Immature natural killer cell (primary cell): ENCODE data around the gene ACSBG1. TPM values are rescaled to one million over a fixed set of nuclear protein-coding genes. Genes with fewer than 3 reads are reported as not detected.

Source experiments
- DNase-seq, 3 donors: peaks; one replicate each; pipeline ENCODE4 v3.0.0; 2022; ENCODE audit warnings: mixed read lengths in 1 of 3
- H3K27ac Mint-ChIP-seq, 6 donors: one replicate each; pipeline ENCODE4 v1.8.0; 2020; ENCODE audit warnings: mixed read lengths in 6 of 6, mild to moderate bottlenecking in 5 of 6, inconsistent platforms in 4 of 6, moderate library complexity in 3 of 6
- H3K27me3 Mint-ChIP-seq, 3 donors: one replicate each; pipeline ENCODE4 v1.8.0; 2020 to 2021; ENCODE audit warnings: low read depth in 3 of 3, mild to moderate bottlenecking in 3 of 3, mixed read lengths in 3 of 3, moderate library complexity in 3 of 3, inconsistent platforms in 1 of 3
- H3K36me3 Mint-ChIP-seq, 3 donors: one replicate each; pipeline ENCODE4 v1.8.0; 2020; ENCODE audit warnings: mixed read lengths in 3 of 3, inconsistent platforms in 2 of 3, mild to moderate bottlenecking in 2 of 3
- H3K4me1 Mint-ChIP-seq, 2 donors: one replicate each; pipeline ENCODE4 v1.8.0; 2020; ENCODE audit warnings: inconsistent platforms in 2 of 2, mild to moderate bottlenecking in 2 of 2, mixed read lengths in 2 of 2, moderate library complexity in 1 of 2
- H3K4me3 Mint-ChIP-seq, 5 donors: one replicate each; pipeline ENCODE4 v1.8.0; 2020; ENCODE audit warnings: mild to moderate bottlenecking in 5 of 5, mixed read lengths in 5 of 5, inconsistent platforms in 3 of 5, moderate library complexity in 3 of 5
- H3K9me3 Mint-ChIP-seq, 6 donors: one replicate each; pipeline ENCODE4 v1.8.0; 2020; ENCODE audit warnings: mild to moderate bottlenecking in 6 of 6, mixed read lengths in 6 of 6, inconsistent platforms in 4 of 6, moderate library complexity in 3 of 6
- polyA plus RNA-seq, 3 donors: library from polyadenylated mRNA; unstranded; fragments of 300-500 nt; fragmentation: Illumina TruSeq; gene quantifications; one replicate each; pipeline ENCODE4 v1.2.3, GENCODE V29; 2021

Gene ACSBG1
- polyA plus RNA-seq, 3 donors from 2014 or later: 0.07 TPM; not detected in 2

DNA sequence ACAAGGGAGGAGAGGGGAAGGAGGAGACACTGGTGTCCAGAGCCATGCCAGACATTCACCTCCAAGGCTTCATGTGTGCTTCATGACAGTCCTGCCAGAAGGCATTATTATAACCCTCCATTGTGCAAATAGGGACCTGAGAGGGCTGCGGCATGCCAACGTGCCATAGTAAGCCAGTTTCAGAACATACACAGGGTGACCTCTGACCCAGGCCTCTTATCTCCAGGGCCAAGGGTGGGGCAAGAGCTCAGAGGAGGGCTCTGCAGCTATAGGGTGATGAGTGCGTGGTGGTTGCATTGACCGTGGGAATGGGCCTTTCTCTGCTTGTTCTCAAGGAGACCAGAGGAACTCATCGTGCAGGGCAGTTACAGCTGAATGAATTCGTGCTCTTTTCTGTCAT lies 9.7 kb upstream of the ACSBG1 start:
- H3K27me3 Mint-ChIP-seq: peaks cover 0 to 3% (median 1%) of the 10 kb centered on the region in 3 donors
- DNase-seq: no peak
- H3K9me3 Mint-ChIP-seq: no peaks in the 10 kb centered on the region
- H3K4me1 Mint-ChIP-seq: no peaks in the 10 kb centered on the region
- no peak overlapping the region for H3K27ac Mint-ChIP-seq
- no peak overlapping the region for H3K4me3 Mint-ChIP-seq
- H3K36me3 Mint-ChIP-seq: no peaks in the 10 kb centered on the region

DNA sequence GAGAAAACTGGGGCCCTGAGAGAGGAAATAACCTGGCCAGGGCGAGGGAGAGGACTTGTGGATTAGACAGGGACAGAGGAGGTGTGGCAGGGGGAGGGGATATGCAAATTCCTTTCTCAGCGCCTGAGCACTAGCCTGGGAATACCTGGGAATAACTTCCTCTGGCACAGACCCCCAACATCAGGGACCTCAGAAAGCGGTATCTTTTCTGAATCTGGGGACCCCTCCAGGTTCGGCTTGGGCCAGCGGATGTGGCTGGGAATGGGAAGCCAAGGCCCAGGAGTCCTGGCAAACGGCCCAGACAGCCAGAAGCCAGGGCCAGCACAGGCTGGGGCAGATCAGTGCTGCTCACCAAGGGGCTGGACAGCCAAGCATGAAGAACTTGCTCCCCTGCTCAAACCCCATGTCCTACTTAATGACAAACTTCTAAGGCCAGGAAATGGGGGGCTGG lies 9.2 kb upstream of the ACSBG1 start:
- Mint-ChIP-seq H3K36me3 (no peaks in the 10 kb centered on the region), H3K27me3 (peaks cover 0 to 3% (median 1%) of the 10 kb centered on the region in 3 donors), H3K27ac (no peak overlapping the region), H3K9me3 (no peaks in the 10 kb centered on the region), H3K4me1 (no peaks in the 10 kb centered on the region), H3K4me3 (no peak overlapping the region)
- no peak for DNase-seq

DNA sequence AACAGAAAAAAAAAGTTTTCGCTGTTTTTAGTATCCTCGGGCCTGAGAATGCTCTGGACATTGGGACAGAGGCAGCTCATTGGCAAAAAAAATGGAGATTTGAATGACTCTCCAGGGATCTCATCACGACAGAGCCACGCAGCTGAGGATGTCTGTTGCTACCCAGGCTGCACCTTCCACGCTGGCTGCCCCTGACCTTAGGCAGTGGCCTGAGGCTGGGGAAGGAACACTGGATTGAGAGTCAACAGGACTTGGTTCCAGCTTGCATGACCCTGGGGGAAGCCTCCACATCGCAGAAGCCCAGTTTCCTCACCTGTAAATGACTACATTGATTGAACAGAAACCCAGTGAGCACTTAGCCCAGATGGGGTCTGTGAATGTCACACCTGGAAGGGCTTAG lies 8.7 kb upstream of the ACSBG1 start:
- Mint-ChIP-seq H3K36me3 (no peaks in the 10 kb centered on the region), H3K27me3 (peaks cover 0 to 3% (median 1%) of the 10 kb centered on the region in 3 donors), H3K4me1 (no peaks in the 10 kb centered on the region), H3K4me3 (no peak overlapping the region), H3K27ac (no peak overlapping the region), H3K9me3 (no peaks in the 10 kb centered on the region)
- DNase-seq: no peak

DNA sequence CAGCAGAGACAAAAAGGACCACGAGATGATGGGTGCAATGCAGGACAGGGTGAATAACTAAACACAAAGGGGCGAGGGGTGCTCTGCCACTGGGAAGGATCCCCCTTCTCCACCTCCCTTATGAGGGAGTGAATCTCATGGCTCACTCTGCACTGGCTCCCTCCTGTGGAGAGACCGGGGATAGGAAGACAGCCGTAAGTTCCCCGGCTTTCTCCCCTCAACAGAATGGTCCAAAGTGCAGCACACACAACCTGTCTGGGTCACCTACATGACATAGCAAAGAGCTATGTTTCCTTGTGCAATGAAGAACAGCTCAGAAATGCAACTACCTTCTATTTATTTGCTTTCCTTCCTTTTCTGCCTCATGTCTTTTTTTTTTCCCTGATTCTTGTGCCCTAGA lies 7.8 kb upstream of the ACSBG1 start:
- H3K4me1 Mint-ChIP-seq: no peaks in the 10 kb centered on the region
- DNase-seq: no peak
- no peaks in the 10 kb centered on the region for H3K36me3 Mint-ChIP-seq
- peaks cover 0 to 3% (median 1%) of the 10 kb centered on the region in 3 donors for H3K27me3 Mint-ChIP-seq
- no peak overlapping the region for H3K4me3 Mint-ChIP-seq
- no peak overlapping the region for H3K27ac Mint-ChIP-seq
- H3K9me3 Mint-ChIP-seq: no peaks in the 10 kb centered on the region

DNA sequence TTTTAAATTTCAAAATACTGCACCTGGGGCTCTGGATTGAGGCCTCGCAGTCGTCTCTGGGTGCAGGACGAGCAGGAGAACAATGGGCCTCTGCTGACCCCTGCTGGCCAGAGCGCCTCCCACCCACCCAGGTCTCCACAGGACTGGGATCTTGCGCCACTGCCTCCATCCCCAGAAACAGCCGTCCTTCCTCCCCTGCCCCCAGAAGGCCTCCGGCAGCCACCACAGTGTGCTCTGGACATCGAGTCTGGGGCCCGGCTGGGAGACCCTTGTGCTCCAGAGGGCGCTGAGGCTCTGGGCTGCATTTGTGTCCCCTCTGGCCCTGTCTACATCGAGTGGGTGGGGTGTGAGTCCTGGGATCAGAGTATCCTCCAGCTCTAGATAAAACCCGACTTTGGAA lies 6.7 kb upstream of the ACSBG1 start:
- H3K4me1 Mint-ChIP-seq: no peaks in the 10 kb centered on the region
- no peak overlapping the region for H3K27ac Mint-ChIP-seq
- H3K36me3 Mint-ChIP-seq: no peaks in the 10 kb centered on the region
- H3K9me3 Mint-ChIP-seq: no peaks in the 10 kb centered on the region
- H3K4me3 Mint-ChIP-seq: no peak overlapping the region
- H3K27me3 Mint-ChIP-seq: peaks cover 0 to 3% (median 0%) of the 10 kb centered on the region in 3 donors
- DNase-seq: peak; percentile 62 to 74 (median 67)

DNA sequence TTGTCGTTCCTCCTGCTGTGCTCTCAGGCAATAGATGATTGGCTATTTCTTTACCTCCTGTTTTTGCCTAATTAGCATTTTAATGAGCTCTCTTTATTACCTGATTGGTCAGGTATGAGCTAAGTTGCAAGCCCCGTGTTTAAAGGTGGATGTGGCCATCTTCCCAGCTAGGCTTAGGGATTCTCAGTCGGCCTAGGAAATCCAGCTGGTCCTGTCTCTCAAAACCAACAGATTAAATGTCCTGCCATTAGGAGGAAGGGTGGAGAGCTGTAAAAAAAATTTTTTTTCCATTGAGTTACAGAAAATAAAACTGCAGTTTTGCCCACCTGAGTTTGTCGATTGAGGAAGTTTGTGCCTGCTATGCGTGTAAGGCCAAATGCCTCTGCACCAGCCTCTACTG lies 5.4 kb upstream of the ACSBG1 start:
- Mint-ChIP-seq H3K27ac (no peak overlapping the region), H3K9me3 (no peaks in the 10 kb centered on the region)

DNA sequence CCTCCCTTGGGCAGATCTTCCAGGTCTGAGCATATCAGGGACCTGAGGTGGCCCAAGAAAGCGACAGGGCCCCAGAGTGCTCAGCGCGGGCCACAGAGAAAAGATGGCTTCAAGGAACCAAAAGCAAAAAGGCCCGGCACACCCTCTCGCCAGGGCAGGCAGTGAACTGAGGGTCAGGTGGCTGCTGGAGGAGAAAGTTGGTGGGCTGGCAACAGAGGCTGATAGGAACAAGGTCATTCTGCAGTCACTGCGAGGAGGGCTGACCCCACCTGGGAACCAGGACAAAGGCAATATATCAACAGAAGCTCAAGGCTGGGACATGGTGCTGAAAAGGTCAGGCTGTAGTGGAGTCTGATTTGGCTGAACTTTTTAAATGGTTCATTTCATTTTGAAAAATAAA lies 2.8 kb upstream of the ACSBG1 start:
- no peaks in the 10 kb centered on the region for H3K36me3 Mint-ChIP-seq
- no peak overlapping the region for H3K4me3 Mint-ChIP-seq
- DNase-seq: no peak
- no peak overlapping the region for H3K27ac Mint-ChIP-seq
- peaks cover 0 to 6% (median 0%) of the 10 kb centered on the region in 3 donors for H3K27me3 Mint-ChIP-seq
- no peaks in the 10 kb centered on the region for H3K4me1 Mint-ChIP-seq
- H3K9me3 Mint-ChIP-seq: no peaks in the 10 kb centered on the region

More for the DNA sequence above, 5.4 kb upstream of the ACSBG1 start:
- Mint-ChIP-seq H3K27me3 (peaks cover 0 to 4% (median 0%) of the 10 kb centered on the region in 3 donors), H3K4me1 (no peaks in the 10 kb centered on the region), H3K4me3 (no peak overlapping the region), H3K36me3 (no peaks in the 10 kb centered on the region)
- no peak for DNase-seq

DNA sequence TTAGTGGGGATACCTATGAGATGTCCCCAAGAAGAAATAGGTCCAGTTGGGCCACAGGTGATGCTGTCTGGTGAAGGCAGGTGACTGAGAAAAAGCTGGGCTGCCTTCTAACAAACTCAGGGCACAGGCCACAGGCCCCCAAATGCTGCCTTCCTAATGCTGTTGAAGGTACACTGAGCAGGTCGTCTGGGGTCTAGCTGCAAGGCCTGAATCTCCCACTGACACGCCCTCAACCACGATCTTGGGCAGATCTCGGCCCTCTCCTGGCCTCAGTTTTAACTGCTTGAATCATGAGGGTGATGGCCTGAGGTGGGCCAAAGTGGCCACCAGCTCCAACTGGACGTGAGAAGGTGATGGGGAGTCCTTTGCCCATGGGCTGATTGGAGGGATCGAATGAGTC lies 2.1 kb upstream of the ACSBG1 start:
- Mint-ChIP-seq H3K27ac (no peak overlapping the region), H3K4me3 (no peak overlapping the region), H3K36me3 (no peaks in the 10 kb centered on the region), H3K4me1 (no peaks in the 10 kb centered on the region), H3K9me3 (no peaks in the 10 kb centered on the region), H3K27me3 (peaks cover 0 to 6% (median 0%) of the 10 kb centered on the region in 3 donors)
- no peak for DNase-seq

DNA sequence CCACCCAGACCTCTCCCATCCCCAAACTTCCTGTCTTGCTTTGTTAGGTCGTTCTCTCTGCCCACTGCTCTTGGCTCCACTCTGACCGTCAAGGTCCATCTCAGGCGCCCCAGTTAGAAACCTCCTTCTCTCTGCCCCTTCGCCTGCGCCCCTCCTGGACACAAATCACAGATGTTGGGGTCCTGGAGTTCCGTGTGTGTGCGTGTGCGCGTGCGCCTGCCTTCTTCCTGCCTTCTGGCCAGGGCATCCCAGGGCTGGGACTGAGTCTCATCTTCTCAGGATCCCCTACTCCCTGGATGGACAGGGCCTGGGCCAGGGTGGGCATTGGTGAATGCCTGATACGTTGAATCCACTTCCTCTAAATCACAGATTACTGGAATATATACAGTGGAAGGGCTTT lies 869 bp downstream of the ACSBG1 start:
- Mint-ChIP-seq H3K27me3 (peaks cover 0 to 3% (median 0%) of the 10 kb centered on the region in 3 donors), H3K4me1 (no peaks in the 10 kb centered on the region), H3K36me3 (no peaks in the 10 kb centered on the region), H3K9me3 (no peaks in the 10 kb centered on the region), H3K27ac (no peak overlapping the region), H3K4me3 (peak overlapping the region in 1 of 5 donors; percentile 33)
- DNase-seq: no peak

DNA sequence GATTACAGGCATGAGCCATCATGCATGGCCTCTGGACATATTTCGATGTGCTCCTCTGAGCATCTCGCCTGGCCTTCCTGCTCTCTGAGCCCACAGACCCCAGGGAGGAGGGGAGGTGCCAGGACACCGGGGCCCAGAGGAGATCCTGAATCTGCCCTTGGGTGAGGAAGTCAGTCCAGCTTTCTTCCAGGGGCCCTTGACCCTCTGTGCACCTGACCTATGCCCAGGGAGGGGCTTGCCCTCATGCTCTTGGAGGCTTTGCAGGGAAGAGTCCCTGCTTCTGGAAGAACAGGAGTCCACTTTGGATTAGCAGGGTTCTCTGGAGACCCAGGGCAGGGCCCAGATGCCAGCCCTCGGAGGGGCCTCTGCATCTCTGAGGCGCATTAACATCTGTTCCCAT lies 1.4 kb downstream of the ACSBG1 start:
- Mint-ChIP-seq H3K4me3 (no peak overlapping the region), H3K4me1 (no peaks in the 10 kb centered on the region), H3K36me3 (no peaks in the 10 kb centered on the region), H3K9me3 (no peaks in the 10 kb centered on the region), H3K27ac (no peak overlapping the region), H3K27me3 (peaks cover 0 to 3% (median 0%) of the 10 kb centered on the region in 3 donors)
- DNase-seq: no peak

DNA sequence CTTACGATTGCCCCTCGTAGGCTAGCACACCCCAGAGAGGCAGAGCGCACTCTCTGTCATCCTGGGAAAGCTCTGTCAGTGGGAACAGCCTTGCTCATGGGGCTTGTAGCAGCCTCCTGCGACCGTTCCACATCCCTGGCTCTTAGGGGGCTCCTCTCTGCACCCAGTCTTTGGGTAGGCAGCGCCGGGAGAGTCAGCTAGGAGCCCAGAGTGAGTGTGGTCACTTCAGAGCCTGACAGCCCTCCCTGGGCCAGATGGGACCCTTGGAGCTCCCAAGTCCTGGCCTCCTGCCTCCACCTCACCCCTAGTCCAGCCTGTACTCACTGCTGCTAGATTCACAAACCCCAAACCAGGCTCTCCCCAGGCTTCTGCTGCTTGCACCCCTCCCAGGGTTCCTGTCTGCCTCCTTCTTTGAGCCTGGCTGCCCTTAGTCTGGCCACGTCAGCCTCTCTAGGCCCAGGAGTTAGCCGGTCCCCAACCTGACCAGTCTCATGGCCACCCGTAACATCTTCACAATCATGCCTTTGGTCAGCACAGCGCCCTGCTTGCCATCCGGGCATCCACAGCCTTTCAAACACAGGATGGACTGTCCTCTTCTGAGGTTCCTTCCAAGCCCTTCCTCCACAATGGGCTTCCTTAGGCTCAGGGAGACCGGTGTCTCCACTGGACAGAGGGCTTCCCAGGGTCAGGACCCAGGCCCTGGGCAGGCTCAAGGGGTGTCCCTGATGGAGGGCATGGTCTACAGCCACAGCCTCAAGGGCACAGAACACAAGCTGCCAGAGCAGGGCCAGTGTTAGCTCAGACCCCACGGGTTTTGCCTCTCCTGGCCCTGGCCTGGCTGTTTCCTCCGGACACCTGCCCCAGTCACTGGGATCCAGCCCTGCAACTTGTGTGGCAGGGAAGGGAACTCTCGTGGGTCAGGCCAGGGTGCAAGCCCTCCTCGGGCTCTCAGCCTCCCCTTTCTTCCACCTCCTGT lies 4.6 kb downstream of the ACSBG1 start:
- Mint-ChIP-seq H3K27me3 (peaks cover 0 to 2% (median 0%) of the 10 kb centered on the region in 3 donors), H3K4me3 (no peak overlapping the region), H3K4me1 (no peaks in the 10 kb centered on the region), H3K9me3 (no peaks in the 10 kb centered on the region), H3K36me3 (no peaks in the 10 kb centered on the region), H3K27ac (no peak overlapping the region)
- no peak for DNase-seq

DNA sequence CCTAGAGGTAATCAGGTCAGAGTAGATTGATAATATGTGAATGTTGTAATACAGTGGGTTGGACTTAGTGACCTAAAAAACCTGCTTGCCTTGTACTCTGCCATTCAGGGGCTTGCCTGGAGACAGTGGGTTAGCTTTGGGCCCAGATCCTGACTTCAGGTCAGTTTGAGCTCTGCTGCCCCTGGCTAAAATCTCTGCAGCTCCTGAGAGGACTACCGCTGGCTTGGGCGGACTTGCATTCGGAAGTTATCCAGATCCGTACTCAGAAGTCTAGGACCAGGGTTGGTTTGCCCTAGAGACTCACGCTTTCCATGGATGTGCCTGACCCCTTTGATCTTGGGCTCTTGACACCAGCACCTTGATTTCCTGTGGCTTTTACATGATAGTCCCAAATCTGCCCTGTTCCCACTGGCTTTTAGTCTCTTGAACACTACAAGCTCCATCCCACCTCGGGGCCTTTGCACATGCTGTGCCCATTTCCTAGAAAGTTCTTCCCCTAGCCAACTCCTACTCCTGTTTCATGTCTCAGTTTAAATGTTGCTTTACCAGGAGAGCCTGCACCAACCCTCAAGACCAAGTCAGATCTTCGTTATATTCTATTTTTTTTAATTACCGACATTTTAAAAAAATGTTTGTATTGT lies 5.9 kb downstream of the ACSBG1 start:
- DNase-seq: no peak
- no peaks in the 10 kb centered on the region for H3K9me3 Mint-ChIP-seq

DNA sequence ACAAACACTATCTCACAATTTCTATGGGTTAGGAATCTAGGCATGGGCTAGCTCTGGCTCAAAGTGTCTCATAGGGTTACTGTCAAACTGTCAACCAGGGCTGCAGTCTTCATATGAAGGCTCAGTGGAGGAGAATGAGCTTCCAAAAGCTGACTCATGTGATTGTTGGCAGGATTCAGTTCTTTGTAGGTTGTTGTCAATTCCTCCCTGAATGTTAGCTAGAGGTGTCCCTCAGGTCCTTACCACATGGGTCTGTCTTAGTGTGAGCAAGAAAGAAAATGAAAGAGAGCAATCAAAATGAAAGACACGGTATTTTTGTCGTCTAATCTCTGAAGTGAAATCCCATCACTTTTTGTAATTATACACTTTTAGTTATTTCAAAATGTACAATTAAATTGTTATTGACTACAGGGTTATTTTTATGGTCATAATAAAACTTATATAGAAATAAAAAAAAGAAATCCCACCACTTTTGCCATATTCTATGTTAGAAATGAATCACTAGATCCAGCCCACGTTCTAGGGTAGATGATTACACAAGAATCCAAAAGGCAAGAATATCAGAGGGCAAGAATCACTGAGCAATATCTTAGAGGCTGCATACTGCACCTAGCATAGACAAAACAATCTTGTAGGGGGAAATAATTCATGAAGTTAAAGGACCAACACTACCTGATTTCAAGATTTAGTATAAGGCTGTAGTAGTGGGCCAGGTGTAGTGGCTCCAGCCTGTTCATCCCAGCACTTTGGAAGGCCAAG lies 8.4 kb downstream of the ACSBG1 start:
- Mint-ChIP-seq H3K36me3 (no peaks in the 10 kb centered on the region), H3K4me1 (peaks cover 0 to 7% of the 10 kb centered on the region in 2 donors), H3K4me3 (no peak overlapping the region), H3K27me3 (peaks cover 0 to 4% (median 0%) of the 10 kb centered on the region in 3 donors), H3K27ac (no peak overlapping the region), H3K9me3 (no peaks in the 10 kb centered on the region)
- DNase-seq: no peak

More for the DNA sequence above, 5.9 kb downstream of the ACSBG1 start:
- no peak overlapping the region for H3K27ac Mint-ChIP-seq
- H3K36me3 Mint-ChIP-seq: no peaks in the 10 kb centered on the region
- H3K4me1 Mint-ChIP-seq: peaks cover 0 to 5% of the 10 kb centered on the region in 2 donors
- H3K27me3 Mint-ChIP-seq: peaks cover 0 to 2% (median 0%) of the 10 kb centered on the region in 3 donors
- no peak overlapping the region for H3K4me3 Mint-ChIP-seq
